Calu3 (cell line): Measurements from ENCODE around the gene FGF22. TPM values are rescaled to one million over a fixed set of nuclear protein-coding genes. Genes with fewer than 3 reads are reported as not detected.

Experiments
- BruUV-seq: library from RNA; stranded (reverse); fragments of 400-500 nt; replicated peaks from 2 replicates; lab custom pipeline; 2021; lab: Mats Ljungman, UMichigan
- CTCF ChIA-PET: fragments of 300-600 bp; sonication (Branson Sonifier 250); formaldehyde crosslinking; loops from one replicate; lab custom pipeline; 2022; ENCODE audit warnings: antibody characterized with exemption; lab: Charles Lee
- DNase-seq: peaks from one replicate; pipeline ENCODE4 v3.0.0; 2022
- H3K27ac Mint-ChIP-seq: one replicate; pipeline ENCODE4 v1.8.0; 2022; ENCODE audit warnings: mixed read lengths; ENCODE audit not compliant: unreplicated experiment
- H3K27me3 Mint-ChIP-seq: one replicate; pipeline ENCODE4 v1.8.0; 2022; ENCODE audit warnings: mixed read lengths; ENCODE audit not compliant: unreplicated experiment
- H3K36me3 Mint-ChIP-seq: one replicate; pipeline ENCODE4 v1.8.0; 2022; ENCODE audit warnings: mild to moderate bottlenecking, moderate library complexity, mixed read lengths; ENCODE audit not compliant: insufficient read depth, unreplicated experiment
- H3K4me1 Mint-ChIP-seq: one replicate; pipeline ENCODE4 v1.8.0; 2022; ENCODE audit warnings: mild to moderate bottlenecking, low read depth, mixed read lengths; ENCODE audit not compliant: unreplicated experiment
- H3K4me3 Mint-ChIP-seq: one replicate; pipeline ENCODE4 v1.8.0; 2022; ENCODE audit warnings: mild to moderate bottlenecking, low read depth, moderate library complexity, mixed read lengths; ENCODE audit not compliant: unreplicated experiment
- H3K9me3 Mint-ChIP-seq: one replicate; pipeline ENCODE4 v1.8.0; 2022; ENCODE audit warnings: low read depth, mixed read lengths; ENCODE audit not compliant: unreplicated experiment
- intact Hi-C: fragments of 100-400 bp; cut with micrococcal nuclease; formaldehyde crosslinking; loops from one replicate; pipeline ENCODE4 v1.10.0; 2022; ENCODE audit not compliant: unreplicated experiment
- total RNA-seq: library from RNA; stranded (reverse); gene quantifications from 2 replicates; pipeline ENCODE4 v1.2.3, GENCODE V29; 2022
- TF ChIP-seq, protein P1 (sequence below): fragments of 200-600 bp; IDR thresholded peaks from one replicate; pipeline ENCODE4 v1.8.0; 2022; ENCODE audit warnings: antibody characterized with exemption; ENCODE audit not compliant: unreplicated experiment

The FGF22 gene
- total RNA-seq, 1 experiment from 2014 or later: 0.24 TPM

DNA sequence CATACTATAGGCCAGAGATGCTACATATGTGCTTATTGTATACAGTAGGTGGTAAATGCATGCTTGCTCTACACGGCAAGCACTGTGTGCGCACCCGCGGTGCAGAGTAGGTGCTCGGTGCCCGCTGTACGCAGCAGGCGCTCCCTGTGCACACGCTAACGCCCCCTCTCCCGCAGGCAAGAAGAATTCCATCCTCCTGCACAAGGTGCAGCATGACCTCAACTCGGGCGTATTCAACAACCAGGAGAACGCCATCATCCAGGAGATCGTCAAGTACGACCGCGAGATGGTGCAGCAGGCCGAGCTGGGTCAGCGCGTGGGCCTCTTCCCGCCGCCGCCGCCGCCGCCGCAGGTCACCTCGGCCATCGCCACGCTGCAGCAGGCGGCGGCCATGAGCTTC is 24.1 kb upstream of the FGF22 start:
- Mint-ChIP-seq H3K36me3 (peaks cover 24% of the 10 kb centered on the region), H3K27ac (no peak overlapping the region), H3K27me3 (no peaks in the 10 kb centered on the region), H3K4me3 (no peak overlapping the region), H3K4me1 (no peaks in the 10 kb centered on the region), H3K9me3 (no peaks in the 10 kb centered on the region)
- BruUV-seq: no TSS peak
- CTCF ChIA-PET: no interaction called here
- DNase-seq: no peak
- TF ChIP-seq, protein P1, sequence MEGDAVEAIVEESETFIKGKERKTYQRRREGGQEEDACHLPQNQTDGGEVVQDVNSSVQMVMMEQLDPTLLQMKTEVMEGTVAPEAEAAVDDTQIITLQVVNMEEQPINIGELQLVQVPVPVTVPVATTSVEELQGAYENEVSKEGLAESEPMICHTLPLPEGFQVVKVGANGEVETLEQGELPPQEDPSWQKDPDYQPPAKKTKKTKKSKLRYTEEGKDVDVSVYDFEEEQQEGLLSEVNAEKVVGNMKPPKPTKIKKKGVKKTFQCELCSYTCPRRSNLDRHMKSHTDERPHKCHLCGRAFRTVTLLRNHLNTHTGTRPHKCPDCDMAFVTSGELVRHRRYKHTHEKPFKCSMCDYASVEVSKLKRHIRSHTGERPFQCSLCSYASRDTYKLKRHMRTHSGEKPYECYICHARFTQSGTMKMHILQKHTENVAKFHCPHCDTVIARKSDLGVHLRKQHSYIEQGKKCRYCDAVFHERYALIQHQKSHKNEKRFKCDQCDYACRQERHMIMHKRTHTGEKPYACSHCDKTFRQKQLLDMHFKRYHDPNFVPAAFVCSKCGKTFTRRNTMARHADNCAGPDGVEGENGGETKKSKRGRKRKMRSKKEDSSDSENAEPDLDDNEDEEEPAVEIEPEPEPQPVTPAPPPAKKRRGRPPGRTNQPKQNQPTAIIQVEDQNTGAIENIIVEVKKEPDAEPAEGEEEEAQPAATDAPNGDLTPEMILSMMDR: no peak
- intact Hi-C loops: no loop called here

DNA sequence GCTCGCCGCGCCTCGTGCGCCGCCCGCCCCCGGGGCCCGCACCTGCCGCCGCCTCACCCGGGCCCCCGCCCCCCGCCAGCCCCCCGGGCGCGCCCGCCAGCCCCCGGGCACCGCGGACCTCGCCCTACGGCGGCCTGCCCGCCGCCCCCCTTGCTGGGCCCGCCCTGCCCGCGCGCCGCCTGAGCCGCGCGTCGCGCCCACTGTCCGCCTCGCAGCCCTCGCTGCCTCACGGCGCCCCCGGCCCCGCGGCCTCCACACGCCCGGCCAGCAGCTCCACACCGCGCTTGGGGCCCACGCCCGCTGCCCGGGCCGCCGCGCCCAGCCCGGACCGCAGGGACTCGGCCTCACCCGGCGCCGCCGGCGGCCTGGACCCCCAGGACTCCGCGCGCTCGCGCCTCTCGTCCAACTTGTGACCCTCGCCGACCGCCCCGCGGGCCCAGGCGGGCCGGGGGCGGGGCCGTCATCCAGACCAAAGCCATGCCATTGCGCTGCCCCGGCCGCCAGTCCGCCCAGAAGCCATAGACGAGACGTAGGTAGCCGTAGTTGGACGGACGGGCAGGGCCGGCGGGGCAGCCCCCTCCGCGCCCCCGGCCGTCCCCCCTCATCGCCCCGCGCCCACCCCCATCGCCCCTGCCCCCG is 23.5 kb upstream of the FGF22 start:
- CTCF ChIA-PET: no interaction called here
- Mint-ChIP-seq H3K9me3 (no peaks in the 10 kb centered on the region), H3K4me3 (no peak overlapping the region), H3K36me3 (peaks cover 24% of the 10 kb centered on the region), H3K4me1 (no peaks in the 10 kb centered on the region), H3K27me3 (no peaks in the 10 kb centered on the region), H3K27ac (no peak overlapping the region)
- no peak for DNase-seq
- no TSS peak for BruUV-seq
- intact Hi-C loops: no loop called here
- TF ChIP-seq, protein P1: no peak

DNA sequence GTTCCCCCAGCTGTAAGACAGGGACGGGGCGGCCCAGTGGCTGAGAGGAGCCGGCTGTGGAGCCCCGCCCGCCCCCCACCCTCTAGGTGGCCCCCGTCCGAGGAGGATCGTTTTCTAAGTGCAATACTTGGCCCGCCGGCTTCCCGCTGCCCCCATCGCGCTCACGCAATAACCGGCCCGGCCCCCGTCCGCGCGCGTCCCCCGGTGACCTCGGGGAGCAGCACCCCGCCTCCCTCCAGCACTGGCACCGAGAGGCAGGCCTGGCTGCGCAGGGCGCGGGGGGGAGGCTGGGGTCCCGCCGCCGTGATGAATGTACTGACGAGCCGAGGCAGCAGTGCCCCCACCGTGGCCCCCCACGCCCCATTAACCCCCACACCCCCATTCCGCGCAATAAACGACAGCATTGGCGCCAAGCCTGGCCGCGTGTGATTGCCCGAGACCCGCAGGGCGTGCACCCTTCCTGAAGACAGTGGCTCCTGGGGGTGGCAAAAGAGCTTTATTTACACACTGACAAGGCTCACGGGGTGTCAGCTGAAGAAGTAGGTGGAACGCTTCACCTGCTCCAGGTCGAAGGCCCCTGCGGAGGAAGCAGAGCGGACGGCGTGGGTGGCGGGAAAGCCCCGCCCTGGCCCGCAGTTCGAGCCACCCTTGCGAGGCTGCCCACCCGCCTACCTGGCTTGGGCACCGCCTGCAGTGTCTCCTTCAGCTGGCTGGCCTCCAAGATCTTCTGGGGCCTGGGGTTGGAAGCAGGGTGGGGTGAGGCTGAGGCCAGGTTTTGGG is 22.7 kb upstream of the FGF22 start:
- no peak for DNase-seq
- H3K27ac Mint-ChIP-seq: no peak overlapping the region
- TF ChIP-seq, protein P1: no peak
- H3K9me3 Mint-ChIP-seq: no peaks in the 10 kb centered on the region
- peaks cover 24% of the 10 kb centered on the region for H3K36me3 Mint-ChIP-seq
- no peak overlapping the region for H3K4me3 Mint-ChIP-seq
- no peaks in the 10 kb centered on the region for H3K27me3 Mint-ChIP-seq
- no TSS peak for BruUV-seq
- CTCF ChIA-PET: no interaction called here
- intact Hi-C loops: no loop called here
- no peaks in the 10 kb centered on the region for H3K4me1 Mint-ChIP-seq

DNA sequence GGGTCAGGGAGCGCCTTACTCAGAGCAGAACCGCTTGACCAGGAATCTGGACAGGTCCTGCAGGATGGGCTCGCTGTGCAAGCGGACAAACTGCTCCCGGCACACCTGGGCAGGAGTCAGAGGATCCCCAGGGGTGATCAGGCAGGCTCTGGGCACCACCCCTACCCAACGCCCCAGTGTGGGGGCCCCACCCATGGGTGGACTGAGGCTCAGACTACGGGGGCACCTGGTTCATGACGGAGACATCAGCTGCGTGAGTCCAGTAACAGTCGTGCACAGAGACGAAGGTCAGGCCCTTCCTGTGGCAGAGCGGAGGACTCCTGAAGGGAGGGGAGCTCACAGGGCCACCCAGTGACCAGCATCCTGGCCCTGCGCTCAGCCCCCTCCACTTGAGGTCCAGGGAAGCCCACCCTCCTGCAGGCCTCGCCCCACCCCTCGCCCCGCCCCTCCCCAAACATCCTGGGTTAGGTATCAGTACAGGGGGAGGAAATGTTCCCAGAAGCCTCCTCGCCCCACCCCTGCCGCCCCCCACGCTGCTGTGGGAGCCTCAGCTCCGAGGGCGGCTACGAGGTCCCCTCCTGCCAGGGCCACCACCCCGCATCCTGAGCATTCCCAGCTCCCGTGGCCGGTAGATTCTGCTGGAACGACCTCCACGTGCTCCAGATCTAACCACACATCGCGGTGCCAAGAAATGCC is 22.0 kb upstream of the FGF22 start:
- TF ChIP-seq, protein P1: no peak
- DNase-seq: no peak
- H3K4me3 Mint-ChIP-seq: no peak overlapping the region
- no TSS peak for BruUV-seq
- intact Hi-C loops: no loop called here
- H3K27me3 Mint-ChIP-seq: no peaks in the 10 kb centered on the region
- H3K4me1 Mint-ChIP-seq: no peaks in the 10 kb centered on the region
- peaks cover 22% of the 10 kb centered on the region for H3K36me3 Mint-ChIP-seq
- no peak overlapping the region for H3K27ac Mint-ChIP-seq
- no peaks in the 10 kb centered on the region for H3K9me3 Mint-ChIP-seq
- CTCF ChIA-PET: no interaction called here
